Measurements from ENCODE around the gene THAP12. TPM values are rescaled to one million over a fixed set of nuclear protein-coding genes. Genes with fewer than 3 reads are reported as not detected.
"Not testable (repeated sequence)": the region's sequence is repeated elsewhere in the genome, so short reads cannot be mapped to it uniquely, and the experiment has no call there.

Gene THAP12
- total RNA-seq, 2 experiments from 2014 or later: 39.4 to 40.6 TPM

GRCh38 chr11:76336597-76336996, 44.3 kb downstream of the THAP12 start:
- CTCF ChIA-PET: interaction anchor here (1.3 kb wide), 1 partner anchor 10 kb away, joined by 4 read pairs; no protein-coding TSS in a partner anchor
- H3K27me3 Mint-ChIP-seq (ENCODE audit: low read depth): peaks cover 4% of the 10 kb centered on the region
- H3K4me1 Mint-ChIP-seq (ENCODE audit: low read depth): no peaks in the 10 kb centered on the region
- peaks cover 2% of the 10 kb centered on the region for H3K36me3 Mint-ChIP-seq (ENCODE audit: low read depth)
- no peak for DNase-seq
- intact Hi-C loops (cut with micrococcal nuclease): no loop called here
- peaks cover 21% of the 10 kb centered on the region for H3K9me3 Mint-ChIP-seq
- H3K4me3 Mint-ChIP-seq: no peak overlapping the region
- H3K27ac Mint-ChIP-seq: no peak overlapping the region

GRCh38 chr11:76335842-76336241, 45.1 kb downstream of the THAP12 start:
- peaks cover 2% of the 10 kb centered on the region for H3K36me3 Mint-ChIP-seq (ENCODE audit: low read depth)
- CTCF ChIA-PET: interaction anchor here (1.3 kb wide), 1 partner anchor 11 kb away, joined by 4 read pairs; no protein-coding TSS in a partner anchor
- no peak overlapping the region for H3K4me3 Mint-ChIP-seq
- H3K27ac Mint-ChIP-seq: no peak overlapping the region
- H3K4me1 Mint-ChIP-seq (ENCODE audit: low read depth): no peaks in the 10 kb centered on the region
- DNase-seq: no peak
- intact Hi-C loops (cut with micrococcal nuclease): no loop called here
- H3K9me3 Mint-ChIP-seq: peaks cover 21% of the 10 kb centered on the region
- peaks cover 4% of the 10 kb centered on the region for H3K27me3 Mint-ChIP-seq (ENCODE audit: low read depth)

DNA sequence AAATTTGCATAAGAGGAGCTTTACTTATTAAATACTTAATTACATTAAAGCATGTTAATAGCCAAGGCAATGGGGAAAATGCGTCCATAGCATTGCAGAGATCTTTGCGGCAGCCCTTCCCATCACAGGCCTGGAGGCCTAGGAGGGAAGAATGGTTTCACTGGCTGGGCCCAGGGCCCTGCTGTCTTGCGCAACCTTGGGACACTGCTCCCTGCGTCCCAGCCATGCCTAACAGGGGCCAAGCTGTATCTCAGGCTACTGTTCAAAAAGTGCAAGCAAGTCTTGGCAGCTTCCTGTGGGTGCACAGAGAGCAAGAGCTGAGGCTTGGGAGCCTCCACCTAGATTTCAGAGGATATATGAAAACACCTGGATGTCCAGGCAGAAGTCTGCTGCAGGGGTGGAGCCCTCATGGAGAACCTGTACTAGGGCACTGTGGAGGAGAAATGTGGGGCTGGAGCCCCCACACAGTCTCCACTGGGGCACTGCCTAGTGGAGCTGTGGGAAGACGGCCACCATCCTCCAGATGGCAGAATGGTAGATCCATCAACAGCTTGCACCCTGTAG, 46.0 kb downstream of the THAP12 start:
- Mint-ChIP-seq H3K36me3 (ENCODE audit: low read depth) (peaks cover 2% of the 10 kb centered on the region), H3K4me1 (ENCODE audit: low read depth) (no peaks in the 10 kb centered on the region), H3K27me3 (ENCODE audit: low read depth) (peaks cover 4% of the 10 kb centered on the region), H3K27ac (no peak overlapping the region), H3K4me3 (no peak overlapping the region), H3K9me3 (peaks cover 21% of the 10 kb centered on the region)
- CTCF ChIA-PET: interaction anchor here (1.0 kb wide), 1 partner anchor 16 kb away, joined by 3 read pairs; no protein-coding TSS in a partner anchor
- DNase-seq: no peak
- intact Hi-C loops (cut with micrococcal nuclease): no loop called here

DNA sequence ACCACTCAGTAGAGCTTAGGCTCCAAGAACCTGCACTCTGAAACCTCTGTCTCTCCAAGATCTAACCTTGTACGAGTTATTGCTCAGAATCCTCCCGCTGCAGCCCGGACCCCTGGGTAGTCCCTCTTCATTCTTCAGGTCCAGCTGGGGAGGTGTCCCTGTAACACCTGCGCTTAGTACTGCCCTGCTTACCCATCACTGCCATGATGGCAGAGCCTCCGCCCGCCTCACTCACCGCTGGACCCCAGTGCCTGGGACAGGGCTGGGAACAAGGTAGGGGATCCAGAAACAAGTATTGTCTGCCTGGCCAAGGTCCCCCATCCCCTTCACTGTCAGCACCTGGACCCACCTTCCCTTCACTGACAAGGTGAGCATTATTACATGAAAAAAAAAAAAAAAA, 50.3 kb downstream of the THAP12 start:
- peaks cover 16% of the 10 kb centered on the region for H3K9me3 Mint-ChIP-seq
- no peak overlapping the region for H3K27ac Mint-ChIP-seq
- CTCF ChIA-PET: no interaction called here
- H3K4me1 Mint-ChIP-seq (ENCODE audit: low read depth): no peaks in the 10 kb centered on the region
- H3K4me3 Mint-ChIP-seq: no peak overlapping the region
- H3K36me3 Mint-ChIP-seq (ENCODE audit: low read depth): peaks cover 2% of the 10 kb centered on the region
- intact Hi-C loops (cut with micrococcal nuclease): no loop called here
- DNase-seq: no peak
- peaks cover 2% of the 10 kb centered on the region for H3K27me3 Mint-ChIP-seq (ENCODE audit: low read depth)

GRCh38 chr11:76329983-76330382, 50.9 kb downstream of the THAP12 start:
- DNase-seq: no peak
- Mint-ChIP-seq H3K27me3 (ENCODE audit: low read depth) (peaks cover 6% of the 10 kb centered on the region), H3K9me3 (peaks cover 10% of the 10 kb centered on the region), H3K4me1 (ENCODE audit: low read depth) (no peaks in the 10 kb centered on the region), H3K27ac (no peak overlapping the region), H3K4me3 (no peak overlapping the region), H3K36me3 (ENCODE audit: low read depth) (peaks cover 2% of the 10 kb centered on the region)
- CTCF ChIA-PET: interaction anchor here (0.6 kb wide), 1 partner anchor 1620 kb away, joined by 3 read pairs; no protein-coding TSS in a partner anchor
- intact Hi-C loops (cut with micrococcal nuclease): no loop called here

- Mint-ChIP-seq H3K4me1 (ENCODE audit: low read depth) (no peaks in the 10 kb centered on the region), H3K36me3 (ENCODE audit: low read depth) (no peaks in the 10 kb centered on the region), H3K4me3 (no peak overlapping the region), H3K27me3 (ENCODE audit: low read depth) (peaks cover 6% of the 10 kb centered on the region), H3K27ac (no peak overlapping the region), H3K9me3 (peaks cover 2% of the 10 kb centered on the region)
- no peak for DNase-seq
- CTCF ChIA-PET: interaction anchor here (2.4 kb wide), 1 partner anchor 121 kb away, joined by 7 read pairs; no protein-coding TSS in a partner anchor
- intact Hi-C loops (cut with micrococcal nuclease): no loop called here
These were observed 51.8 kb downstream of the THAP12 start for GRCh38 chr11:76329084-76329648.

- H3K9me3 Mint-ChIP-seq: no peaks in the 10 kb centered on the region
- no peak overlapping the region for H3K4me3 Mint-ChIP-seq
- intact Hi-C loops (cut with micrococcal nuclease): no loop called here
- peaks cover under 1% of the 10 kb centered on the region for H3K4me1 Mint-ChIP-seq (ENCODE audit: low read depth)
- CTCF ChIA-PET: interaction anchor here (1.1 to 2.4 kb wide), 2 partner anchors 106 to 120 kb away, joined by 3 to 7 read pairs; no protein-coding TSS in a partner anchor
- DNase-seq: no peak
- no peak overlapping the region for H3K27ac Mint-ChIP-seq
- no peaks in the 10 kb centered on the region for H3K36me3 Mint-ChIP-seq (ENCODE audit: low read depth)
- peaks cover 11% of the 10 kb centered on the region for H3K27me3 Mint-ChIP-seq (ENCODE audit: low read depth)
These were observed 53.1 kb downstream of the THAP12 start for GRCh38 chr11:76327756-76328388.

DNA sequence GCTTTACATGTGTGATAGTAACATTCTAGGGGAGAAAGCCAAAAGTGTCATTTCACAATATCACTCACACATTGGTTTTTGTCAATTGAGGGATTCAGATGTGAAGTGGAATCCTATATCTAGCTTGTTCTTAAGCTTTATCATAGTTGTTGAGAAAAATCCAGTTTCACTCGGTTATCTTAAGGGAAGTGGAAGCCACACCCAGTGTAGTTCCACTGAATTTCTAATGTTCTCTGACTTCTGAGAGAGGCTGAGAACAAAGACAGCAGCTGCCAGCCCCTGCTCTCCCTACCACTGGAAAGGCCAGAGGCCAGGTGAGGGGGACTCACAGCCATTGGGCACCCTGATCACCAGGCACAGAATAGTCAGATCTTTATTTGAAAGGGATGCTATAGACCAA, 53.7 kb downstream of the THAP12 start:
- intact Hi-C loops (cut with micrococcal nuclease): no loop called here
- Mint-ChIP-seq H3K36me3 (ENCODE audit: low read depth) (no peaks in the 10 kb centered on the region), H3K9me3 (no peaks in the 10 kb centered on the region), H3K27me3 (ENCODE audit: low read depth) (peaks cover 16% of the 10 kb centered on the region), H3K27ac (no peak overlapping the region), H3K4me1 (ENCODE audit: low read depth) (peaks cover 2% of the 10 kb centered on the region), H3K4me3 (no peak overlapping the region)
- no peak for DNase-seq
- CTCF ChIA-PET: interaction anchor here (1.1 to 2.4 kb wide), 2 partner anchors 106 to 119 kb away, joined by 3 to 7 read pairs; no protein-coding TSS in a partner anchor

DNA sequence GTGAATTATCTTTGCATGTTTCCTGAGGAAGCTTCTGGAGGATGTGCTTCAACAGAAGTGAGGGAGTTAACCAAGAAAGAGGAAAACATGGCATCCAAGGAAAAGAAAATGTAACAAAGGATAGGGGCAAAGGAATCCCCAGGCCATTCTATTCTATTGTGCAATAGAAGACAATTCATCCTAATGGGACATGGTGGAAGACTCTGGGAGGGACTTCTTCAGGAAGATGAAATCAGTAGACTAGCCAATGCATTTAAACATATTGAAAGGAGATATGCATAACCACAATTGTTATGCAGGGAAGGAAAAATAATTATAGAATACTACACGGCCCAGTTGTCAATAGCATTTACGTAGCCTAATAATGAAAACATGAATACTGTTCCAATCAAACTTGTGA, 55.7 kb downstream of the THAP12 start:
- intact Hi-C loops (cut with micrococcal nuclease): no loop called here
- H3K27ac Mint-ChIP-seq: no peak overlapping the region
- peaks cover 29% of the 10 kb centered on the region for H3K27me3 Mint-ChIP-seq (ENCODE audit: low read depth)
- CTCF ChIA-PET: no interaction called here
- DNase-seq: no peak
- H3K9me3 Mint-ChIP-seq: no peaks in the 10 kb centered on the region
- H3K4me1 Mint-ChIP-seq (ENCODE audit: low read depth): peaks cover 2% of the 10 kb centered on the region
- no peaks in the 10 kb centered on the region for H3K36me3 Mint-ChIP-seq (ENCODE audit: low read depth)
- H3K4me3 Mint-ChIP-seq: no peak overlapping the region

DNA sequence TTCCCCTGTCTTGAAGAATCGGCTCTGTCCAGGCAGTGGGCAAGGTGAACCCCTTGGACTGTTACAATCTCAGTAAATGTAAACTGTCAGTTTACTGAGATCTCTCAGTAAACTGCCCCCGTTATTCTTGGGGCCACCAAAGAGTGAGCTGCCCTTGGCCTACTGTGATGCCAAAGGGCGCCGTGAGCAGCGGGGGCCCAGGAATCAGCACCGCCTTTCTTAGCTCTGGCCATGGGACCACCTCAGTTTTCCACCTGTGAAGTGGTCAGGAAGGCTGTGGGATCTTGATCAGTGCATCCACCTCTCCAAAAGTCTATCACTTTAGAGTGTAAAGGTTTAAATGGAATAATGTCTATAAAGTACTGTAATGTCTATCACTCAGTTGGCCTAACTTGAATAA, 57.1 kb downstream of the THAP12 start:
- no peak for DNase-seq
- intact Hi-C loops (cut with micrococcal nuclease): loop anchor here (5.0 kb wide), 1 partner anchor 358 kb away; no protein-coding TSS in a partner anchor
- CTCF ChIA-PET: interaction anchor here (1.0 to 2.2 kb wide), 2 partner anchors 72 to 115 kb away, joined by 3 to 21 read pairs; no protein-coding TSS in a partner anchor
- no peak overlapping the region for H3K4me3 Mint-ChIP-seq
- no peak overlapping the region for H3K27ac Mint-ChIP-seq
- no peaks in the 10 kb centered on the region for H3K36me3 Mint-ChIP-seq (ENCODE audit: low read depth)
- H3K27me3 Mint-ChIP-seq (ENCODE audit: low read depth): peaks cover 33% of the 10 kb centered on the region
- no peaks in the 10 kb centered on the region for H3K9me3 Mint-ChIP-seq
- peaks cover 2% of the 10 kb centered on the region for H3K4me1 Mint-ChIP-seq (ENCODE audit: low read depth)

DNA sequence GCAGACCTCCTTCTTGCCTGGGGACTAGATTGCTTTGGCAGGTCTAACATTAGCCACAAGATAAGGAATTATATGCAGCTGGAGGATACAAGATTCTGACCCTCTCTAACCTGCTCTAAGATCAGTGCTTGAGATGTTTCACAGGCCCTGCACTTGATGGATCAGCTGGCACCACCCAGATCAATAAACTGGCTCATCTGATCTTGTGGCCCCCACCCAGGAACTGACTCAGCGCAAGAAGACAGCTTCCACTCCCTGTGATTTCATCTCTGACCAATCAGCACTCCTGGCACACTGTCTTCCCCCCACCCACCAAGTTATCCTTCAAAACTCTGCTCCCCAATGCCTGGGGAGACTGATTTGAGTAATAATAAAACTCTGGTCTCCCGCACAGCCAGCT, 57.6 kb downstream of the THAP12 start:
- H3K27me3 Mint-ChIP-seq (ENCODE audit: low read depth): peaks cover 33% of the 10 kb centered on the region
- not testable (repeated sequence) for H3K27ac Mint-ChIP-seq; H3K36me3 Mint-ChIP-seq (ENCODE audit: low read depth); DNase-seq; H3K9me3 Mint-ChIP-seq; H3K4me1 Mint-ChIP-seq (ENCODE audit: low read depth); H3K4me3 Mint-ChIP-seq
- intact Hi-C loops (cut with micrococcal nuclease): loop anchor here (5.0 kb wide), 1 partner anchor 359 kb away; no protein-coding TSS in a partner anchor
- CTCF ChIA-PET: interaction anchor here (1.0 to 2.2 kb wide), 4 partner anchors 13 to 357 kb away, joined by 3 to 21 read pairs (median 3); no protein-coding TSS in a partner anchor

- H3K4me1 Mint-ChIP-seq (ENCODE audit: low read depth): peaks cover 2% of the 10 kb centered on the region
- H3K36me3 Mint-ChIP-seq (ENCODE audit: low read depth): no peaks in the 10 kb centered on the region
- CTCF ChIA-PET: interaction anchor here (0.9 to 2.2 kb wide), 5 partner anchors 12 to 357 kb away, joined by 3 to 21 read pairs (median 3); no protein-coding TSS in a partner anchor
- intact Hi-C loops (cut with micrococcal nuclease): loop anchor here (5.0 kb wide), 1 partner anchor 359 kb away; no protein-coding TSS in a partner anchor
- H3K27ac Mint-ChIP-seq: no peak overlapping the region
- H3K4me3 Mint-ChIP-seq: no peak overlapping the region
- peaks cover 33% of the 10 kb centered on the region for H3K27me3 Mint-ChIP-seq (ENCODE audit: low read depth)
- DNase-seq: no peak
- H3K9me3 Mint-ChIP-seq: no peaks in the 10 kb centered on the region
These were observed 58.0 kb downstream of the THAP12 start for GRCh38 chr11:76322942-76323341.

All from activated naive CD4-positive, alpha-beta T cell treated with anti-CD3 and anti-CD28 coated beads for 36 hours (primary cell).